HG03521 (cell line): ENCODE data around the gene SCN5A.
"Not testable (repeated sequence)": the region's sequence is repeated elsewhere in the genome, so short reads cannot be mapped to it uniquely, and the experiment has no call there.

Experiments used
- ATAC-seq: cut with Tn5 transposase; IDR thresholded peaks from one replicate; pipeline ENCODE4 v1.9.1; 2021; ENCODE audit warnings: mild to moderate bottlenecking, moderate library complexity; ENCODE audit not compliant: unreplicated experiment

SCN5A gene

DNA sequence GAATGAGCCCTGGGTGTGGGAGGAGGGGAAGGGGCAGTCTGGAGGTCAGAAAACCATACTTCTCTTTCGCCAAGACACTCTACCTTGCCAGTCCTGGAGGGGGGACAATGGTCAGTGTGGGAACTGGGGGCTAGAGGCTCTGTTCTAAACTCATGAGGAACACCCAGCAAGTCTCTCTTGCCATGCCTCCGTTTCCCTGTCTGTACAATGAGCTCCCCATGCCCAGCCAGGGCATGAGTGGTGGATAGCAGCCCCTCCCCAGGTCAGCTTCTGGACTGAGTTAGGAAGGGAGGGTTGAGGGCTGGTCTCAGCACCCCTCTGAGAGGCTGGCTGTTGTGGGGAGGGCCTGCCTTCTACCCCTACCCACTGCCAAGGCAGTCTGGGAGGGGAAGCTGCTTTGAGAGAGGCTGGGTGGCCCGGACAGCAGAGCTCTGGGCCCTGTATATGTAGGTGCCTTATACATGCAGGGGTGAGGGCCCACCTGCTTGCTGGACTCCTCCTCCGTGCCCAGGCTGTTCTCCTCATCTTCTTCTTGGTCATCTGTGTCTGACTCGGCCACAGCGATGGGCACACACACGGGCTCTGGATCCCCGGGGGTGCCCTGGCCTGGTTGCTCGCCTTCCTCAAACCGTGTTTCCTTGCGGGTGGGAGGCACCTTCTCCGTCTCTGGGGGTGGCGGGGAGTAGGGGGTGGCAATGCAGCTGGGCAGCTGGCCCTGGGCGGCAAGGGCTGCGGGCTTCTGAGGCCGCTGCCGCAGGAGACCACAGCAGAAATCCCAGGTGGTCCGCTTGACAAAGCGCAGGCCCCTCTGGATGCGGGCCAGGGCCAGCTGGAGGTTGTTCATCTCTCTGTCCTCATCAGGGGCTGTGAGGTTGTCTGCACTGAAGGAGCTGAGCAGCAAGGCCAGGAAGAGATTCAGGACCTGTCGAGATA, 68.8 kb downstream of the SCN5A start:
- ATAC-seq = no peak

DNA sequence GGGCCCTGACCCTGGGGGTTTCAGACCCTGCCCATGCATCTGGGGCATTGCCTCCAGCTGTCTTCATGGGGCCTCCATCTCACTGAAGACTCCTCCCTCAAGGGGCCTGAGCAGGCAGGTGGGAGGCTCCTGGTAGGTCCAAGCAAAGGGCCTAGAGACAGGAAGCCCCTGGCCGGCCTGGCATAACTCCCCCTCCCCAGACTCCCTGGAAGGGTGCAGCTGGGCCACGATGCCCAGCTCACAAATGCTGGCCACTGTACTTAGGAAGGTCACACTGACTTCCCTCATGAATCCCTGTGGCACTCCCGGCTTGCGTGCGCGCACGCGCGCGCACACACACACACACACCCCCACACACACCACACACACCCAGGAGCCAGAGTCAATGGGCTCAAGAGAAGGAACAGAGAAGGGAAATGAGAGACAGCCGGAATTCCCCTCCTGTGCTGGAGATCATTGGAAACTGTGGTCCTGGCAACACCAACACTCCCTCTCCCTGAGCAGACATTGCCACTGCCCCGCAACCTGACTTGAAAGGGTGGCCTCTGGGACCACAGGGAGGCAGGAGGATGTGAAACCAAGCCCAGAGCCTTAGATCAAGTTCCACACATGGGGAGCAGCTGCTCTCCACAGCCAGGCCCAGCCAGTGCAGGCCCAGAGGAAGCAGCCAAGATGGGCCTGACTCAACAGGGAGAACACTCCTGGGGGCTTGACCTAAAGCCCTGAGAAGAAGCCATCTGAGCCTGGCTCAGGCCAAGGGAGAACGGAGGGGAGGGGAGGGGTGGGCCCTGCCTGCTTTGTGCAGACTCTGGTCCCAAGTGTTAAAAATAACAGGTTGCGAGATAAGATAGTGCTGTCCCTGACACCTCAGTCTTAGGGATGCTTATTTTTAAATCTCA, 69.7 kb downstream of the SCN5A start:
- ATAC-seq = peak; percentile 67

DNA sequence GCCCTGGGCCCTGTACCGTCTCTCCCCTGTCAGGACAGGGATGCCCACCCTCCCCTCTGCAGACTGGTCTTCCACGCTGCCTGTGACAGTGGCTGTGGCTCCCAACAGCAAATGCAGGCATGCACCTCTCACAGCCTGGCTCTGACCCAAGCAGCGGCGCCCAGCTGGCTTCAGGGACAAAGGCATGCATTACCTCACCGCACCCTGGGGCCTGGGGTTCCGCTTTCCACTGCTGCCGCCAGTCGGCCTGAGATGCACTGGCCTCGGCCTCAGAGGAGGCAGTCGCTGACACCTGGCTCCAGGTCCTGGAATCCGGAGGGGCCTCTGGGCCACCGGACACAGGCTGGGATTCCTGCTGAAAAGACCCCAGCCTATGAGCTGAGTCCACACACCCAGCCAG, 70.3 kb downstream of the SCN5A start:
- no peak for ATAC-seq

DNA sequence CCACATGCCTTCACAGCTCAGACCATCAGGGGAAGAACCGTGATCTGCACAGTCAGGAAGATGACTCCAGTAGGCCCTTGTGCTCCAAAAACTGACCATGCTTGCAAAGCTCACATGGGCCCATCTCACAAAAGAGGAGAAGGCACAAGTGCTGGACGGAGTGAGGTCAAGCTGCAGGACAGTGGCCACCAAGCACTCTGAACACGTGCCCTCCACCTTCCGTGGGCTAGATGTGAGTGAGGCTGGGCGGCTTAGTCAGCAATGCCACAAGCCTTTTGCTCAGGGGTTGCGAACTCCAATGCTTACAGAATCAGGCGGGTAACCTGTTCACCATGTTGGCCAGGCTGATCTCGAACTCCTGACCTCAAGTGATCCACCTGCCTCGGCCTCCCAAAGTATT, 70.9 kb downstream of the SCN5A start:
- ATAC-seq = no peak

DNA sequence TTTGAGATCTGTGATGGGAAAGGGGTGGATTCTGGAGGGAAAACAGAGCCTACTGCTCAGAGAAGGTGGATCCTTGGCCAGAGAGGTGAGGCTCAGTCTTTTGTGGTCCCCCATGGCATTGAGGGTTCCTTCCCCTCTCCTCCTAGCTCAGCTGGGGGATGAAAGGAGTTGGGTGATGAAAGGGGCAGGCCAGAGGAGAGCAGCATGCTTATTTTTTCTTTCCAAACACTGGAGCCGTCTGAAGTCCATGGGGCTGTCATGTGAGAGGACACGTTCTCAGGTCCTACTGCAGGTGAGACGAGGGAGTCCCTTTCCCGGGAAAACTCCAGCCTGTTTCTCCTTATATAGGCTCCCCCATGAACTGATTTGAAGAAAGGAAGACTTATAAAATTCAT, 71.4 kb downstream of the SCN5A start:
- no peak for ATAC-seq

DNA sequence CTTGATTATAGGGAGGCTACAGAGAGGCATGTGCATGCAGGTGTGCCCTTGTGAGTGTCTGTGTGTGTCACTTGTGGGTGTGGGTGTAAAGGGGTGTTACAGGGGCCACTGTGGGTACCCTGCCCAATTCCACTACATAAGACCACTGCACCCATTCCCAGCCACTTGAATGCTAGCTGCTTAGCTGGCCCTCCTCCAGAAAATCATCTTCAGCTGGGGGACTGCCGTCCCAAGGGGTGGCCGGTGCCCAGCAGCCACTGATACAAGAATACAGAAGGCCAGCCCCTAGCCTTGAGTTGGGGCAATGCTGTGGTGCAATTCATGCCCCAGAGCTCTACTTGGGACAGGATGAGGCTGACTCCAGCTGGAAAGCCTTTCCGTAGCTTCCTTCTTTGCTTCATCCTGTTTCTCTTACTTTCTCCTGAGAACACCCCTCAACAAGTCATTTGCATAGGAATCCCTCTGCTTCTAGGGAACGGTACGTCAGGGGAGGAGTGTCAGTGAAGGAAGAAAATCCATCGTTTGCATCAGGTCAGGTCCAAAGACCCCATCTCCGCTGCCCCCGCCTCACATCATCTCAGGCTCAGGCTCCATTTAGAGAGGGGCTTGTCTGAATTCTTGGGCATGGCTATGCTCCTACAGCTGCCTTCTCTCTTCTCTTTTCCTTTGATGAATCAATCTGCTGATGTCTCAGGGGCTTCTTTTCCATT, 72.0 kb downstream of the SCN5A start:
- ATAC-seq = no peak

DNA sequence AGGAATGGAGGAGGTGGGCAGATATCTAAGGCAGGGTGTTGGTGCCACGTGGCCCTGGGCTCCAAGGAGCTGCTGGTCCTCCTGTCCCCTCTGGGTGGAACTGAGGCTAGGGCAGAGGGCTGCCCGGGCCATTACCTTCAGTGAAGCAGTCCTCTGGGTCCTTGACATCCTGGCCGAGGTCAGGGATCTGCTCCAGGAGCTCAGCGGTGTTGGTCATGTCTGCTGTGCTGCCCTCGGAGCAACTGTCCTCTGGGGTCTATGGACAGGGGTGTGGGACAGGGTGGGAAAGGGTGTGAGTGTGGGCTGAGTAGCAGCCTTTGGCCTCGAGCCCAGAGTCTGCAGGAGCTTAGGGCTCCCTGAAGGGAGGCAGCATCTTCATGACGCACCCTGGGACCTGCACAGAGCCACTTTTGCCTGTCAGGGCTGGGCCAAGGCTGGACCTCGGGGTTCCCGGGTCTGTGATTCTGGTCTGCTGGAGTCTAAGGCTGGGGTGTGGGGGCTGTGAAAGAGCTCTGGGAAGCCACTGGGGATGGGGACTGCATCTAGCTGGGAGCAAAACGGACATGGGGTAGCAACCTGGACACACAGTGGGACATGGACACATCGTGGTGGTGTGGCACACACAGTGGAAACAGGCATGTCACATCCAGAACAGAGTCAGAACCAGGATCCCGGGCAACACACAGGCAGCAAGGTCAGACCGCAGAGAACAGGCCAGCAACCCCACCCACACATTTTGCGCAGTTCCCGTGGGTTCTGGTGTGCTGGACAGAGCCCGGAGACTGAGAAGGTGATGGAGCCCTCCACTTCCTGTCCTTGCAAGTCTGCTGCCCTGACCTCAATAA, 72.7 kb downstream of the SCN5A start:
- ATAC-seq = no peak

DNA sequence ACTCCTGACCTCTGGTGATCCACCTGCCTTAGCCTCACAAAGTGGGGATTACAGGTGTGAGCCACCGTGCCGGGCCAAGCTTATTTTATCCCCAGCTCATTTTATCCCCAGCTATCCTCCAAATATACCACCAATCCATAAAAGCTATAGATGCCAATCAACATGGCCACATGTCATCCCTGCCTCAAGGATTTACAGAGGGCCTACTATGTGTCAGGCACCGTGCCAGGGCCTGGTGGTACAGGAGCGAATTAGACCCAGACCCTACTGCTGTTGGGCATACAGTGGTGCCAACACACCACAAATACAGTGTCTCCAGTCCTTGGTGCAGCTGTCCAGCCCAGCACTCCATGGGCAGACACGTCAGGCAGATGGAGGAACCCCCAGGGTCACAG, 73.4 kb downstream of the SCN5A start:
- ATAC-seq = no peak

DNA sequence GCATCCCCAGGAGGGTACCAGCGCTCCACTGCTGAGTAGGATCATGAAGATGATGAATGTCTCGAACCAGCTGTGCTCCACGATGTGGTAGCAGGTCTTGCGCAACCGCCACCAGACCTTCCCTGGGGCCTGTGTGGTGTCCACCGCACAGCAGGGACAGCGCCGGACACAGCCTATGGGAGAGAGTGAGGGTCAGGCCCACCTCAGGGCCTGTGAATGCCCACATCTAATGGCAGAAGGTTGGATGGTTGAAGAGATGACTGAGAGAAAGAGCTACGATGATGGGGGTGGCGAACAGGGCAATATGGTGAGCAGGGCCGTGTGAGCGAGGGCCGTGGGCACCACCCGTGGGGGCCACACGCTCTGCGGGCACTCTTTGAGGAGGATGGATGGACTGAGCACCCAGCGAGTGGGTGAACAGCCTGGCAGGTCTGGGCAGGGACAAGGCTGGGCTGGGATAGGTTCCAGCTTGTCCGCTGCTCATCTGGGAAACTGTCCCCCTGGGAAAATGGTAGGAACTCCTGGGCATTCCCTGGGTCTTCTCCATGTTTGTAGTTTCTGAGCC, 74.1 kb downstream of the SCN5A start:
- no peak for ATAC-seq

DNA sequence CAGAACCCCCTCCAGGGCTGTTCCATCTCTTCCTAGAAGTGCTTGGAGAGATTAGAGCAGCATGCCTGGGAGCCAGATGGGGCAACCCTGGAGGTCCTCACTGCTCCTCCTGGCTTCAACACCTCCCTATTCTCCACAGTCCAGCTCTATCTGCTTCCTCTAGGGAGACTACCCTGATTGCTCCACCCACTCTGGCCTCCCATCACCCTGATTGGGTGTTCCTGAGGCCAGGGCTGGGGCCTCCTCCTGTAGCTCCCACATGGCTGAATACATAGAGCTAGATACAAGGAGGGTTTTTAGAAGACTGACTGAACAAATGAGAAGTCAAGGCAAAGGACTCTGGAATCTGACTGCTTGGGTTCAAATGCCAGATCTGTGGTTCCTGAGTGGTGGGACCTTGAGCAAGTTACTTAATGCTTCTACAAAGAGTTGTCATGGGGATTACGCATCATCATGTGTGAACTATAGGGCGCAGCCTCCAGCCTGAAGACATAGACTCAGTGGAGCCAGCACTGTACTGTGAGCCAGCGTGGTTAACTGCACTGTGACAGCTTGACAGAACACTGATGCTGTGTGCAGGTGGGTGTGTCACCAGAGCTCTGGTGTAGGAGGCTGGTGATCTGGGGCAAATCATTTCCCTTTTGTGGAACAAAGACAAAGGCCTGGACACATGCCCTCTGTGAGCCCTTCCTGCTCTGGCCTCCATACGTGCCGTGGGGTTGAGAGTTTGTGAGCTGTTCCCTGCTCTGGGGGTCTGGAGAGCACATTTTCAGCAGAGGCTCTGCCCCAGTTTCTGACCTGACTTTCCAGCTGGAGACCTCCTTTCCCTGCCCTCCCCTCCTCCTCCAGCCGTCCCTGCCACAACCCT, 74.8 kb downstream of the SCN5A start:
- ATAC-seq = no peak

DNA sequence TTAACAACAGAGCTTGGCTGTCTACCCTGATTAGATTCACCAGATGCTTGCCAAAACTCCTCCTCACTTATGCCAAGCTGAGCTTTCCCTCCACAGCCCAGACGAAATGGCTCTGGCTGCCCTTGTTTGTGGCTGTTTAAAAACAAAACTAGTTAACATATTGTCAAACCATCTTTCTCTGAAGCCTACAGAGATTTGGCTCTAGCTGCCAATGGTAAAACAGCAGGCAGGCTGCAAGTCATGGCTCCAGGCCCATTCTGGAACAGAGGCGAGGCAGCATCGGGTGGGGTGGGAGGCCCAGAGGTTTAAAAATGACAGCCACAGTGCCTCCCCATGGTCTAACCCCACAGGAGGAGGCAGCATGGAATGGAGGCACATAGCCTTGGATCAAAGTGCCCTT, 75.9 kb downstream of the SCN5A start:
- ATAC-seq = no peak

DNA sequence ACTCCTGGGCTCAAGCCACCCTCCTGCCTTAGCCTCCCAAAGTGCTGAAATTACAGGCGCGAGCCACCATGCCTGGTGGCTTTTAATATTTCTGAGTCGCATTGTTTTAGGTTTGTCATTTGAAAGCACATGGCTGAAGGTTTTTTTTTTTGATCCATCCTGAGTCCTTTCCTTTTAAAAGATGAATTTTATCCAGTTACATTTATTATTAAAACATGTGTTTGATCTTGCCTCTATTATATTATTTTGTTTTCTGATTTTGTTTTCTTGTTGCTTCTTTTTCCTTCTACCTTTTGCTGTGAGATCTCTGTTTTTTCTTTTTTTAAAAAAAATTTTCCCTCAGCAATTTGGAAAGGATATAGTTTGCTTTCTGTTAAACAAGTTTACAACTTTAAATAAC, 76.4 kb downstream of the SCN5A start:
- no peak for ATAC-seq

DNA sequence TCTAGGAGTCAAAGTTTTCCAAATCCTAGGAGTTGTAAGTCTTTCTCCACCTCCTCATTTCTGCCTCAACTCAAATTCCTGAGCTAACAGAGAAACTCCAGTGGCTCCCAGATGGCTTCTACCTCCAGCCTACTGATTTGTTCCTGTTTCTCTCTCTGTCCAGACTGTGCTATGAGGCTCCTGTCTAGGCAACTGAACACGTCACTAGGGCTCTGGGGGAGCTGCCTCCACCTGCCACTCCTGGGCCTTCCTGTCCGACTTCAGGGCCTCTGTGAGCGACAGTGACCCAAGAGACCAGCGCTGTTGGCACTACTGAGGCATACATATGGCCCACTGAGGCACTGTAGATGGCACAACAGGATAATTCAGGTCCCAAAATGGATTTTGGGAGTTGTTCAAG, 82.0 kb downstream of the SCN5A start:
- no peak for ATAC-seq

DNA sequence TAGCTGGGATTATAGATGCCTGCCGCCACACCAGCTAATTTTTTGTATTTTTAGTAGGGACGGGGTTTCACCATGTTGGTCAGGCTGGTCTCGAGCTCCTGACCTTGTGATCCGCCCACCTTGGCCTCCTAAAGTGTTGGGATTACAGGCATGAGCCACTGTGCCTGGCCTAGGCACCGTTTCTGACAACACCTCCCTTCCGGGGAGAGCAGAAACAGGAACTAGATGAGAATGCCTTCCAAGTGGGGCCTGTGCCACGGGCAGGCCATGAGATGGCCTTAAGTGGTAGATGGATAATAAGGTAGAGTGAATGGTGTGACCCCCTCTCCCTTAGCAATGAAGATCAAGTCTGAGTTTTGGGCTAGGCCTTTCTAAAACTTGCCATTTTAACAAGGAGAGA, 82.7 kb downstream of the SCN5A start:
- ATAC-seq = not testable (repeated sequence)

DNA sequence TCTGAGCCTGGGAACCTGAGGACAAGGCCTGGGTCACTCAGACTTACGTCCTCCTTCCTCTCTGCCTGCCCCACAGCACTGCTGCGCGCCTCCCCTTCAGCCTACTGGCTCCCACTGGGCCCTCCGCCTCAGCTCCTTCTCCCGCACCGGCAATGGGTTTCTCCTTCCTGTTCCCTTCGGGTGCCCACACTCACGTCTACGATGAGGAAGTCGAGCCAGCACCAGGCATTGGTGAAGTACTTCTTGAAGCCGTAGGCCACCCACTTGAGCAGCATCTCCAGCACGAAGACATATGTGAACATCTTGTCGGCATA, 83.3 kb downstream of the SCN5A start:
- no peak for ATAC-seq

DNA sequence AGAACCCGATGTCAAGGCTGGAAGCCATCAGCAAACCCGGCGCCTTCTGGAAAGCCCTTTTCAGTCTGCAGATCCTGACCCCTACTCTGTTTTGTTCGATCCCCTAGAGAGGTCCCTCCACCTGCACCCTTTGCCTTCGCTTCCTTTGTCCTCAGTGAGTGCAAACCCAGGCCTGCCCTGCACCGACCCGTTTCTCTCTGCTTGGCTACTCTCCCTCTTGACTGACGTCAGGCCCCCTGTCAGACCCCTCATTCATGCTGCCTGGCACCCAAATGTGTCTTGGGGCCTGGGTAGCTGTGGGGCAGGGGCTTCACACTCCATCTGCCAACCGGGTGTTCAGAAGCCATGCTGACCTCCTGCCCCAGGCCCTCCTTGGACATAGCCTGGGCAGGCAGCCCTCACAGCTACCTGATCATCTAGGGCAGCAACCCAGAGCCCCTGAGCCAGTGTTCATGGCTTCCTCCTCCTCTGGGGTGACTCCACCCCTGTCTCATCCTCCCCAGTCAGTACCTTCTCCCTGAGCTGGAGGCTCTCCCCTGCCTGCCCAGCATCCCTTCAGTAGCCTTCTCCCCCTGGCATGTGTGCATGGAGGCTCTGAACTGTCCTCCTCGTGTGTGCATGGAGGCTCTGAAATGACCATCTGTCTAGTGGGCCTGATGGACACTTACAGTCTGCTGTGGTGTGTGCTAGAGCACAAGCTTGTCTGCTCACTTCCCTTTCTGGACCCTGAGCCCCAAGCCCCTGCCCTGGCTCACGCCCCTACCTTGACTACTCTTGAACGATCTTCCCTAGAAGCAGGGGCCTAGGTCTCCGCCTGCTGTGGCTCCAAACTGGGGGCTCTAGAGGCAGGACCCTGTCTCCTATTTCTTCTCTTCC, 83.9 kb downstream of the SCN5A start:
- ATAC-seq = no peak

DNA sequence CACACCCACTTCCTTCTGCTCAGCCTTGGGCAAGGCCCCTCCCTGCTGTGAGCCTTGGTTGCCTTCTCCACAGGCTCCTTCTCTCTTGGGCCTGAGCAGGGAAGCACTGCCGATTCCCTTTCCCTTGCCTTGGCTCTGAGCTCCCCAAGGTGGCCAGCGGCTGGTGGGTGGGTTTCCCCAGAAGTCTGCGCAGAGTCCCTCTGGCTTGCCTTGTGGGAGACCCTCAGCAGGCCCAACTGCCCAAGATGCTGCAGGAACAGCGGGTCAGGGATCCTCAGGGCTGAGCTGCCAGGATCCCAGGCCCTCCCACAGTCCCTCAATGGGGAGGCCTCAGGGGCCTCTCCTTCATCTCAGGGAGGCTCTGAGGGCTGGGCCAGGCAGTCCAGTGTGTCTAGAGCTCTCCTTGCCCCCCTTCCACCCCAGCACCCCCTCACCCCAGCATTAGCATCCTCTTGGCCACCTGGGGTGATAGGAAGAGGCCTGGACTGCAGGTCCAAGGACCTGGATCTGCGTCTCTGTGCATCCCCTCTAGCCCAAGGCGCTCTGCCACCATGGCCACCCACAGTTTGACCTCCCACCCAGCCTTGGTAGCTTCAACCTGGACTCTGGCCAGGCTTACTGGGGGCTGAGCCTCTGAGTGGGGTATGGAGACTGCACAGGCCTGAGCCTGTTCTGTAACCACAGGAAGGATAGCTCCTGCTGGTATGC, 84.7 kb downstream of the SCN5A start:
- ATAC-seq = no peak

DNA sequence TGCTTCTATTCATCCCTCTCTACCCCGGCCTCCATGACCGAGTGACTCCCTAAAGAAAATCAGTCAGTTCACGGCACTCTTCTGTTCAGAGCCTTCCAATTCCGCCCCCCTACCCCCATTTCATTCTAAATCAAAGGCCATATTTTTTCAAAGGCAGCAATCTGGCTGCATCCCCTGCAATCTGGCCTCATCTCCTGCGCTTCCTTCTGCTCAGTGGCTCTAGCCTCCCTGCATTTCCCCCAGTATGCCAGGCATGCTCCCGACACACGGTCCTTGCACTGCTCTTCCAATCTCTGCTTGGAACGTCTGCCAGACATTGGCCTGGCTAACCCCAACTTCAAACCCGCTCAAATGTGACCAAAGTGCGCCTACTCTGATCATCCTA, 85.6 kb downstream of the SCN5A start:
- no peak for ATAC-seq
